A549 treated with Mapracorat at 1 μM for 4 hours (cell line): ENCODE data around the gene ZBTB8B. TPM values are rescaled to one million over a fixed set of nuclear protein-coding genes. Genes with fewer than 3 reads are reported as not detected.

Experiments used
- total RNA-seq: library from RNA; stranded (reverse); fragments of 200-300 nt; extraction: Qiagen RNA extraction; gene quantifications from 5 replicates; pipeline ENCODE4 v1.2.3, GENCODE V29; 2022

Gene ZBTB8B
- 0.01 TPM in 1 of 5 replicates, not detected in the others for total RNA-seq

GRCh38 chr1:32464716-32465577 is at the start of gene ZBTB8B:
Gene ZBTB8B (plus strand): TSS chr1:32465072. CDS start chr1:32470625, 5,553 bp downstream.

Other genes starting within 250 kb of the ZBTB8B start
- 8.2 to 9.2 TPM (median 8.7 TPM) in 5 replicates for gene TMEM234, start 242.7 kb upstream of the ZBTB8B start, total RNA-seq
- 258 to 281 TPM (median 272 TPM) in 5 replicates for gene EIF3I, start 242.7 kb upstream of the ZBTB8B start, total RNA-seq
- 0.40 to 0.70 TPM (median 0.58 TPM) in 5 replicates for gene FAM167B, start 217.8 kb upstream of the ZBTB8B start, total RNA-seq
- not detected in 5 replicates for gene LCK, start 213.8 kb upstream of the ZBTB8B start, total RNA-seq
- gene HDAC1, start 173.0 kb upstream of the ZBTB8B start, total RNA-seq, result 52.5 to 57.3 TPM (median 53.7 TPM) in 5 replicates
- gene MARCKSL1, start 128.8 kb upstream of the ZBTB8B start, total RNA-seq, result 56.5 to 70.2 TPM (median 68.3 TPM) in 5 replicates
- 2.5 to 5.6 TPM (median 4.0 TPM) in 5 replicates for gene FAM229A, start 102.6 kb upstream of the ZBTB8B start, total RNA-seq
- gene TSSK3, start 102.5 kb upstream of the ZBTB8B start, total RNA-seq, result 0.86 TPM in 1 of 5 replicates, not detected in the others
- gene BSDC1, start 70.6 kb upstream of the ZBTB8B start, total RNA-seq, result 17.3 to 21.5 TPM (median 20.5 TPM) in 5 replicates
- 3.4 to 4.9 TPM (median 4.0 TPM) in 5 replicates for gene ZBTB8A, start 74.4 kb downstream of the ZBTB8B start, total RNA-seq
- gene ZBTB8OS, start 185.5 kb downstream of the ZBTB8B start, total RNA-seq, result 35.0 to 55.6 TPM (median 37.1 TPM) in 5 replicates
- 66.7 to 82.1 TPM (median 76.6 TPM) in 5 replicates for gene RBBP4, start 186.1 kb downstream of the ZBTB8B start, total RNA-seq
- 10.7 to 15.2 TPM (median 14.5 TPM) in 5 replicates for gene SYNC, start 237.7 kb downstream of the ZBTB8B start, total RNA-seq